ENCODE results near the gene MISP3. TPM values are rescaled to one million over a fixed set of nuclear protein-coding genes. Genes with fewer than 3 reads are reported as not detected.

MISP3 gene
- total RNA-seq, 1 donor from 2014 or later, result 6.7 TPM

- Histone ChIP-seq H3K36me3 (no peaks in the 10 kb centered on the region), H3K27me3 (no peaks in the 10 kb centered on the region), H3K4me1 (peaks cover 33% of the 10 kb centered on the region), H3K27ac (peak overlapping the region; percentile 100), H3K9me3 (no peaks in the 10 kb centered on the region), H3K4me3 (no peak overlapping the region)
- ATAC-seq (no peak), DNase-seq (no peak)
- intact Hi-C loops (cut with DNase I), result no loop called here
- TF ChIP-seq CTCF (IDR thresholded peaks at IDR 0.05), result no peak
Measured at GRCh38 chr19:14120497-14120780, 47.9 kb downstream of the MISP3 start.

GRCh38 chr19:14122924-14123323 is 50.3 kb downstream of the MISP3 start:
- no peak overlapping the region for H3K4me3 ChIP-seq
- no peaks in the 10 kb centered on the region for H3K9me3 ChIP-seq
- no peak for DNase-seq
- peaks cover 24% of the 10 kb centered on the region for H3K4me1 ChIP-seq
- no peaks in the 10 kb centered on the region for H3K36me3 ChIP-seq
- H3K27ac ChIP-seq, result no peak overlapping the region
- no peak for TF ChIP-seq CTCF (IDR thresholded peaks at IDR 0.05)
- intact Hi-C loops (cut with DNase I), result no loop called here
- no peak for ATAC-seq
- H3K27me3 ChIP-seq, result no peaks in the 10 kb centered on the region

Other genes with a start within 250 kb of the MISP3 start
- not detected for gene NANOS3, start 195.7 kb upstream of the MISP3 start, total RNA-seq
- 2.0 TPM for gene BRME1, start 166.7 kb upstream of the MISP3 start, total RNA-seq
- 28.9 TPM for gene CC2D1A, start 166.6 kb upstream of the MISP3 start, total RNA-seq
- gene PODNL1, start 134.4 kb upstream of the MISP3 start, total RNA-seq, result 2.8 TPM
- gene DCAF15, start 120.3 kb upstream of the MISP3 start, total RNA-seq, result 35.1 TPM
- gene RFX1, start 66.5 kb upstream of the MISP3 start, total RNA-seq, result 17.8 TPM
- gene RLN3, start 44.6 kb upstream of the MISP3 start, total RNA-seq, result not detected
- 16.2 TPM for gene IL27RA, start 41.0 kb upstream of the MISP3 start, total RNA-seq
- gene PALM3, start 10.7 kb upstream of the MISP3 start, total RNA-seq, result 10.0 TPM
- not detected for gene C19orf67, start 13.0 kb downstream of the MISP3 start, total RNA-seq
- gene SAMD1, start 18.0 kb downstream of the MISP3 start, total RNA-seq, result 45.9 TPM
- 85.7 TPM for gene PRKACA, start 45.0 kb downstream of the MISP3 start, total RNA-seq
- 1.9 TPM for gene ASF1B, start 63.8 kb downstream of the MISP3 start, total RNA-seq
- gene ADGRL1, start 133.4 kb downstream of the MISP3 start, total RNA-seq, result 26.3 TPM

Data from upper lobe of right lung (tissue), 1 donor.